GM19463 (cell line): ENCODE results near the gene C6orf47.

Source experiments
- ATAC-seq: cut with Tn5 transposase; IDR thresholded peaks from one replicate; pipeline ENCODE4 v1.9.1; 2021; ENCODE audit warnings: mild to moderate bottlenecking, moderate library complexity; ENCODE audit not compliant: unreplicated experiment

C6orf47 gene

DNA sequence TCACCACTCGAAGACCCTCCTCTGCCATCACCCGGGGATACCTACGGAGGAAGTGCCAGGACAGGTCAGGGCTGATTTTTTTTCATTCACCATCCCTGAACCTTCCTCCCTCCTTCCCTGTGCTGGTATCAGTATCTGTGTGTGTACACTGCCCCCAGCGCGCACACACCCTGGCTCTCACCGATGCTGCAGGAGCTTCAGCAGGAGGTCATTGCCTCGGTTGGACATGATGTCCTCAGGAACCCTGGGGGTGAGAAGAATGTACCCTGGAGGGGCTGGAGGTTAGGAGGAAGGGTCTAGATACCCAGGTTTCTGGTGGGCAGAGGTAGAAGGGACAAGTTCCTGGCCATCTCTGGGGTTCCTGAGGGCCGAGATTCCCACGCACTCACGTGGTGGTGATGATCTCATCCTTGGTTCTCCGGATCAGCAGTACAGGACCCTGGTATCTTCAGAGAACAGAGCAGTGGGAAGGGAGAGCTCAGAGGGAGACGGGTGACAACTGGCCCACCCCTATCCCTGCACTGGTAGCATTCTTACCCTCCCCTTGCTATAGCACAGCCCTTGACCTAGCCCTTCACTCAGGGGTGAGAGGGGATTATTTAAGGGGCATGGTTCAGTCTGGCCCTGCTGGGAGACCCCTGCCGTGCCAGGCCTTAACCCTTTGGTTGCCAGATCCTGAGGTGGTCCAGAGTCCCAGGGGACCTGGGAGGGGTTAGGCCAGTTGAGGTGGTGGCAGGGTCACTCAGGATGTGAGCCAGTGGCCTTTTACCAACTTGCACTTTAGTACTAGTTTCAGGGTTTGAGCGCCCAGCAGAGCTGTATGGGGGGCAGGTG is 27.5 kb upstream of the C6orf47 start:
- no peak for ATAC-seq

DNA sequence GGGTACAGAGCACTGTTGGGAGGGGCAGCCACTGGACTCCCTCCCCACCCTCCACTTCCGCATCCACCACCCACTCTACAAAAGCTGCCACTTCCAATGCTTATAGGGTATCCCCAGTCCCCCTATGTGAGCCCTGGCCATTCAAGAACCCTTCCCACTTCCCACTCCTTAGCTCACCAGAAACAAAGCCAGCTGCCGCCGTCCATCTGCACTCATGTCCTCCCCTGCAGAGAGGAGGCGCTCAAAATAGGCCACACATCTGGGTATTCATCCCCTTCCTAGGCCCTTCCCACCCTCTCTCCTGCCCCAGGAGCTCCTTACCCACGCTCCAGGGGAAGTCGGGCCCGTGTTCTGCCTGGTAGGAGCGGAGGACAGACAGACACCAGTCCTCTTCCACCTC is 26.7 kb upstream of the C6orf47 start:
- ATAC-seq, result no peak

DNA sequence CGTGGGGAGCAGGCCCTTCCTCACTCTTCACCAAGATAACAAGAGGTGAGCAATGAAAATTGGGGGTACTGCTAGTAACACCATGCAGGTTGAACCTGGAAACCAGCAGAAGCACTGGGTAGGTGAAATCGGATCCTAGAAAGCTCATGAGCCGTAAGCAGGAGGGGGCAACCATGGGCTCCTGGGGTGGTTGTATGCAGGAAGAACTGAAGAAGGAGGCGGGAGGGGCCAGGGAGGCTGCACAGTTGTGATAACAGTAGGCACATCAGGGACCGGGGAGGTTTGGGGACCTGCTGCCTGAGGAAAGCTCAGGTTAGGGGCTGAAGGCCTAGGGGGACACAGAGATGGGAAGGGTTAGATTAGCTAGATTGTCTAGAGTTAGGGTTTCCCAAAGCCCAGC is 25.9 kb upstream of the C6orf47 start:
- ATAC-seq, result no peak

DNA sequence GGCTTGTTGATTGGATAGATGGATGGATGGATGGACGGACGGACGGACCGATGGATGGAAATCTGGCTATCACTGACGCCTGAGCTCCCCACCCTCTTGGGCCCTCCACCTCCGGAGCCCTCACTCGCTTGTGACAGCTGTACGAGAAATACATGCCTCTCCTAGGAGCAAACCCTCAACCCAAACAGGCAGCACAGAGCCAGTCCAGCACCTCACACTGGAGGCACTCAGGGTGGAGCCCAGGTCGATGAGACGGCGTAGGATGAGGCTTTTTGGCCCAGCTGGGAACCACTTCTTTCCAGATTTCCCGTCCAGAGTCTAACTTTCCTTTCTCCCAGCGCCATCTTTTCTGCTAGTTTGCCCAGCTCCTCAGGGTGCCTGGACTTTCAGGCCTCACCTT is 23.0 kb upstream of the C6orf47 start:
- no peak for ATAC-seq

DNA sequence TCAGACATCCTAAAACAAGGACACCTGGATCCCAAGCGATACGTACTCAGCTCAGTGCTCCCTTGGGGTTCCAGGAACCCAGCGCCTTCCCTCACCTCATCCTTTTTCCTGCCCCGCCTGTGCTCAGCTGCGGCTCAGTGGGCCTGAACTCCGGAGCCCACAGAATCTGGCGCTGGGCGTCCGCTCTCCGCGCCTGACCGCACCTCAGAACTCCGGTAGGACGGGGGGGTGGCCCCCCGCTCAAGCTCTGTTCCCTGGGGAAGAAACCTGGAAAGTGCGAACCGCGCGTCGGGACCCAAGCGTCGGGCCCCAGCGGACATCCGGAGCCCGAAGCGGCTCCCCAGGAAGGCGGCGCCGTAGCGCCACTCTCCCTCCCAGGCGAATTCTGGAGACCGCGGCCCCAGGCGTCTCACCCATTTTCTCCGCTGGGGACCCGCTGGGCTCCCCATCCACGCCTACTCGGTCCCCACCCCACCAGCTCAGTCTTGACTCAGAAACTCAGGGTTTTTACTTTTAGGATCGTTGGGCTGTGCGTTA is 20.6 kb upstream of the C6orf47 start:
- no peak for ATAC-seq

DNA sequence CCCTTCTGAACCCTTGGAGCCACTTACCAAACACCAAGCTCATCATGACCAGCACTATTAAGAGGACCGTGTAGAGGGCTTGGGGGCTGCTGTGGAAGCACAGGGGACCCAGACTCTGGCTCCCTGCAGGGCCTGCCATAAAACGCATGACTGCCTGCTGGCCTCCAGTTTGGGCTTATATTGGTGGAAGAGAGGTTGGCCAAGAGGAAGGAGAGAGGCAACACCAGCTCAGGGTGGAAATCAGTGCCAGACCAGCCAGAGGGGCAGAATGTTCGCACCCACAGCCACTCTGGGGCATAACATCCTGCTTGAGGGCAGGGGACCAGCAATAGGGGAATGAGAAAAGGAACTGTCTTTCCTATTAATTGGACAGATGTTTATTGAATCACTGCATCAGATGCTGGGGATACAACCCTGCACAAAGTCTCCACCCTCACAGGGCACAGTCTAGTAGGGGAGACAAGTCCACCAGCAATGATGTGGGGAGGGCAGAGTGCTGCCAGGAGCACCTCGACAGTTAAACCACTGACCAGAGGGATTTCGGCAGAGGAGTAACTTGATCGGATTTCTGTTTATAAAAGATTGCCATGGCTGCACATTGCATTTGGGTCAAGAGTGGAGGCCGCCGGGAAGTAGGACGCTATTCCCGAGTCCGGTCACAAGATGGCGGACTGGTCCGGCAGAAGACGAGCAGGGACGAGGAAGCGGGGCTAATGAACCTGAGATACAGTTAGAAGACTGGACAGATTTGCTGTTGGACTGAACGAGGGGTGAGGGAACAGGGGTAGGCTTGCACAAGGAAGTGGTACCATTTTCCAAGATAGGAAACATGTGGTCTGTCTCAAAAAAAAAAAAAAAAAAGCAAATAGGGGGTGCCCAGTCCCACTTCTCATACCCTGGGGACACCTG is 19.9 kb upstream of the C6orf47 start, which contains the start of gene LY6G5C:
TSS of gene LY6G5C (minus strand) at position 842 of the 909 bp plus-strand sequence. CDS start at position 148, 694 bp downstream.
- no peak for ATAC-seq

DNA sequence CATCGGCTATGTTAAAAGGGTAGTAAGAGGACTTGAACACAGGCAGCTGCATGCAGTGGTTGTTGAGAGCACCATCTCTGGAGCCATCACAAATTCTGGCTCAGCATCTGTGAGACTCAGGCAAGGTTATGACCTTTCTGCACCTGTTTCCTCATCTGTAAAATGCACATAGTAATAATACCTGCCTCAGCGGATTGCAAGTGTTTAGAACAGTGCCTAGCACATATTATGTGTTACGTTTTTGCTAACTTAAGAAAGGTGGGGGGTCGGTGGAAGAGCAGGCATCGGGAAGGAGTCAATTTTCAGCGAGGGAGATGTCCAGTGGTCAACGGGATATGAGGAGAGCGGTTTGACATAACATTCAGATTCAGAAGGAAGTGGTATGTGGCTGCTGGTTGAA is 17.4 kb upstream of the C6orf47 start:
- ATAC-seq, result no peak

DNA sequence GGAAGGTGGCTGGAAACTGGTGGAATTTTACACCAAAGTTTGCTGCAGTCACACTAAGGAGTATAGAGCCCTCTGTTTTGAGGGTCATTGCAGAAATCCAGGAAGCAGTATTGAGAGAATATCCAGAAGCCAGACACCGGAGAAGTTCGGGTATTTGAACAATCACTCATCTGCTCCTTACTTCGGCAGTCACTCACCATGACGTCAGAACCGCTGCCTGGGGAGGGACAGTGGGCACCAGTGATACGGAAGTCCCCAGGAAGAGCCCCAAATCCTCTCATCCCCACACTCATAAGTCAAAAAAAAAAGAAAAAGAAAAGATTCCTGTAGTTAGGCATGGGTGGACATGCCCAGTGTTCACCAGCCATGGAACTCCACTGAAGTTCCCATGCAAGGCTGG is 16.3 kb upstream of the C6orf47 start:
- ATAC-seq, result no peak

DNA sequence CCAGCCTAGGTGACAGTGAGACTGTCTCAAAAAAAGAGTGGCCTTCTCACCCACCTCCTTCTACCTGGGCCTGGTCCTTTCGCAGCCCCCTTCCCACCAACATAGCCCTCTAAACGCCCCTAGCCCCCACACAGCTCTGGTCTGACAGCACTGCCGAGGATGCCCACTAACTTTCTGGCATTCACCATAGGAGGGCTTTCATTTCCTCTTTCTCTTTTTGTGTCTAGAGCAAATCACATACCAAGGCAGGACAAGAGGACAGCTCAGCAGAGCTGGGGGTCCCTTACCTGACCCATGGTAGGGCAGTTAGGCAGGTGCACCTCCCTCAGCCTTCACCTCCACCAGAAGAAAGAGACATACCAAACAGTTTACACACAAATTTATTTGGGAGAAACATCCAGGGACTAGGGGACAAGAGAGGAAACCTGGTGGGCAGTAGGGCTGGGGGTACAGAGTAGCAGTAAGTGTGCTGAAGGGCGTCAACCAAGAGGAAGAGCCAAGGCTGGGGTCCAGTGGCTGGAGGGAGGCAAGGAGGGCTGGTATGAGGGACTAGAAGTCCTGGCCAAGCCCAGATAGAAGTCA is 15.8 kb upstream of the C6orf47 start:
- no peak for ATAC-seq

DNA sequence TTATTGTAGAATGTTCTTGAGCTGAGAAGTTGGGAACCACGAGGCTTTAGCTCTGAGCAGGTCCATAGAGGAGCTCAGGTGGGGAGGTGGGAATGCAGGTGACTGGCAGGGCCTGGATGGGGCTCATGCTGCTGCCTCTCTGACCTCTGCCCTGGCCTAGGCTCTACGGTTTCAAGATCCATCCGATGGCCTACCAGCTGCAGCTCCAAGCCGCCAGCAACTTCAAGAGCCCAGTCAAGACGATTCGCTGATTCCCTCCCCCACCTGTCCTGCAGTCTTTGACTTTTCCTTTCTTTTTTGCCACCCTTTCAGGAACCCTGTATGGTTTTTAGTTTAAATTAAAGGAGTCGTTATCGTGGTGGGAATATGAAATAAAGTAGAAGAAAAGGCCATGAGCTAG is 9.1 kb upstream of the C6orf47 start, which contains the start of gene LY6G5B:
TSS of gene LY6G5B (plus strand) at position 301 of the 400 bp plus-strand sequence. CDS start 975 bp downstream, outside the sequence.
- no peak for ATAC-seq

DNA sequence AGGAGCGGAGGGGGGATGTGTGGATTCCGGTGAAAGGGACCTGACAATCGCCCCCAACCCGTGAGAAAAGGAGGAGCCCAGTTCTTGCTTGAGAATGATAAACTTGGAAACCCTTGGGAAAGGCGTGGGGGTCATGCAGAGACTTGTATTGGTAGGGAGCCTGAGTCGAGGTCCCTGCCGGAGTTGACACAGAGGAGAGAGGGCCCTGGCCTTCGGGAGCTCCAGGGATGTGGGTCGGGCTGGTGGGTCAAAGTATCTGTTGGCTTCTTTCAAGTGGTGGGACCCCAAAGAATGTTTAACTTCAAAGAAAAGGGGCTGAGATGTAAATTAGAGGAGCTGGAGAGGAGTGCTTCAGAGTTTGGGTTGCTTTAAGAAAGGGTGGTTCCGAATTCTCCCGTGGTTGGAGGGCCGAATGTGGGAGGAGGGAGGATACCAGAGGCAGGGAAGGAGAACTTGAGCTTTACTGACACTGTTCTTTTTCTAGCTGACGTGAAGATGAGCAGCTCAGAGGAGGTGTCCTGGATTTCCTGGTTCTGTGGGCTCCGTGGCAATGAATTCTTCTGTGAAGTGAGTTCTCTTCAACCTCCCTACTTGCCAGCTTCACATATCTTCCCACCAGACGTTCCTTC is 5.9 kb upstream of the C6orf47 start:
- no peak for ATAC-seq

DNA sequence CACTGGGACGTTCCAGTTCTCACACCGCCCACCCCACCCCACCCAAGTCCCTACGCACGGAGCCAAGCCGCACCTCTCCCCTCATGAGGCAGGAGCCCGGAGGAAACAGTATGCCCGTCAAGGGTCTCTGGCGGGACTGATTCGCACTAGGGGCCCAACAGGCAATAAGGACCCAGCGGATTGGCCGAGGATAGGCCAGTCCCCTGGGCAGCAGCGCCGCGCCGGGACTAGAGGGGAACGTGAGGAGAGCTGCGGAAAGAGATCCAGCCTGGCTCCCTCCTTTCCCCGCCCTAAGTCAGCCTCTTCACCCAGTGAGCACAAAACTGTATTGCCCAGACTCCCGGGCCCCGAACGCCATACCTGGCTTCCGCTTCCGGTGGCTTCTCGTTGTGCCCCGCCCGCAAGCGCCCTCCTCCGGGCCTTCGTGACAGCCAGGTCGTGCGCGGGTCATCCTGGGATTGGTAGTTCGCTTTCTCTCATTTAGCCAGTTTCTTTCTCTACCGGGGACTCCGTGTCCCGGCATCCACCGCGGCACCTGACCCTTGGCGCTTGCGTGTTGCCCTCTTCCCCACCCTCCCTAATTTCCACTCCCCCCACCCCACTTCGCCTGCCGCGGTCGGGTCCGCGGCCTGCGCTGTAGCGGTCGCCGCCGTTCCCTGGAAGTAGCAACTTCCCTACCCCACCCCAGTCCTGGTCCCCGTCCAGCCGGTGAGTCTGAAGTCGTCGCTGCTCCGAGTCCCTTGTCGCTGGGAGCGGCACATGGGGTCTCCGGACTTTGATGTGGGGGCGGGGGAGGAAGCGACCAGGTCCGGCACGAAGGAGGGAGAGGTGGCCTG is 5.1 kb upstream of the C6orf47 start, which contains the start of gene CSNK2B:
TSS of gene CSNK2B (plus strand) at position 580 of the 836 bp plus-strand sequence. CDS start 752 bp downstream, outside the sequence.
- peak; percentile 79 for ATAC-seq

DNA sequence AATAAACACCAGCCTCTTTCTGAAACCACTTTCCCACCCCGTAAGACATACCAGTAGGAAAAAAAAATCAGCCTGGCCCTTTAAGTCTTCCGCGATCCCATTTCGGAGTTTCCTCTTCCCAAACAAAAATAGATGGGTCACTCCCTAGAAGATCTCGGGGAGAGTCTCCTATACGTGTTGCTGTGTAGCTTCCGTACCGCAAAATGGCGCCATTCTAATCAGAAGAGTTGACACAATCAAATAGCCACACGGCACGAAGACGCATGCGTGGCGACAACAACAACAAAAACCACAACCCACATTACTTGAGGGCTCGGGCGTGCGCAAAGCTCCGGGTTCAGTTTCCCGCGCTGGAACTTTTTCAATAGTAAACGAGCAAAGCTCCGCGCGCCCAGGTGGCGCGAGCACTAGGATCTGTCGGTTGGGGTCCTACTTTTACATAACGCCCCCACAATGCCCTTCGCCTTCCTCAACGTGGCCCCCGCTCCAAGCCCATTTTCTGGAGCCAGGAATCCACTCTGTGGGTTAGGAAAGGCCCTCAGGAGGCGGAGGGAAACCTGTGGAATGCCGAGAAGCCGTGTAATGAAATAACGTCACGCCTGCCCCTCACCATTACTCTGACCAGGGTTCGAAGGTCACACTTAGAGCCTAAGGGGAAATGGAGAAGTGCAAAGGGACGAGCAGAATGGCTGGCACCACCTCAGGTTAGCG is 4.4 kb upstream of the C6orf47 start, which contains the start of gene GPANK1:
TSS of gene GPANK1 (minus strand) at position 208 of the 711 bp plus-strand sequence. CDS start 519 bp downstream, outside the sequence.
- ATAC-seq, result no peak

DNA sequence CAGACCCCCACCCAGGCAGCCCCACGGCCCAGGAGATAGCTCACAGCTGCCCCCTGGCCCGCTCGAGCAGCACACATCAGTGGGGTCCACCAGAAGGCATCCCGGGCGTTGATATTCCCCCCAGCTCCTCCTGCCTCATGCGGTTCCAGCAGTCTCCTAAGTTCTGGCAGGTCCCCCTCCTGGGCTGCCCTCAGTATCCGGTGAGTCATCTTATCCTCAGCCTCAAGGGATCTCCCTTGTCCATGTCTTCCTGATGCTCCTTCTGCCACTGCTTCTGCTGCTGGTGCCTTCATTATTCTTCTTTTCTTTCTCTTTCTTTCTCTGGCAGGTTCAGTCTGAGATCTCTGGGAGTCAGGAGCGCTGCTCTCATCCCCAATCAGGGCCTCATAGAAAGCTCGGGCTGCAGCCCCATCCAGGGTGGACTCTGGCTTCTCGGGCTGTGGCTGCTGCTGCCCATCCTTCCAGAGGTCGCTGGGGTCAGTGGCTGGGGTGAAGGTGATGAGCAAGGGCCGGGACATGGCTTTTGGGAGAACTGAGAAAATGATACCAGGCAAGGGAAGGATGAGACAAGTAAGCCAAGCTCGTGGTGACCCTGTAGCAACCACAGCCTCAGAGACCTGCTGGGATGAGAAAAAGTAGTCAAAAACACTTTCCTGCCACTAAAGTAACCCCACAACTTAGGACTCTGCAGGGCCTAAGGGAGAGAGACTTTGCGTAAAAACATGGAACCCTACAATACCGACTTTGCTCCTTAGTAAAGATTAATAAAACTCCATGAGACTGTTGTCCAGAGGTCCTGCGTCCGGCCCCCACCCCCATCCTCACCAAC is 3.6 kb upstream of the C6orf47 start:
- ATAC-seq, result no peak

DNA sequence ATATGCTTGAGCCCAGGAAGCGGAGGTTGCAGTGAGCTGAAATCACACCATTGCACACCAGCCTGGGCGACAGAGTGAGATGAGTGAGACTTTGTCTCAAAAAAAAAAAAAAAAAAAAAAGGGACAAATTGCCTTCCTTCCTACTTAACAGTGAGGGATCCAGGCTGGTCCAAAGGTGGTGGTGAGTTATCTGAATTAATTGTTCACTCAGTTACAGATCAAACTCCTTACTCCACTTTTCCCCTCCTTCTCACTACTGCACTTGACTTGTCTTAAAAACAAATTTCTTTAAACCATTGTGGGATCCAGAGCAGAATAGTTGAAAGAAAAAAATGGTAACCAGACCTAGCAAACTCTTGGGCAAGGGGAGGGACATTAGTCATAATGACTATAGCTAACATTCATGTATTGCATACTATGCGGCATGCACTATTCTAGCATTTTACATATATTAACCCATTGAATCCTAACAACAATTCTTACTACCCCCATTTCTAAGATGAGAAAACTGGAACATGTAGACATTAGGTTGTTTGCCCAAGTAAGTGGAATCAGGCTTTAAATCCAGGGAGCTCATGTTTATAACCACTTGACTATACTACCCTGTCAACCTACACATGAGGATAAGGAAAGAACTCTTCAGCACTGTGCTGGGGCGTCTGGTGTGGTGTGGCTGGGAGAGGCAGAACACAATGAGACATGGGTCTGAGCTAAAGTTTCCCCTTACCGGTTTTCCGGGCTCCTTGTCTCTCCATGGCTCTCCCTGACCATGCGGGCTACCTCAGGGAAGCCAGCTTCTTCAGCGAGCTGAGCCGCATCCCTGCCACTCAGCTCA is 2.8 kb upstream of the C6orf47 start:
- no peak for ATAC-seq

DNA sequence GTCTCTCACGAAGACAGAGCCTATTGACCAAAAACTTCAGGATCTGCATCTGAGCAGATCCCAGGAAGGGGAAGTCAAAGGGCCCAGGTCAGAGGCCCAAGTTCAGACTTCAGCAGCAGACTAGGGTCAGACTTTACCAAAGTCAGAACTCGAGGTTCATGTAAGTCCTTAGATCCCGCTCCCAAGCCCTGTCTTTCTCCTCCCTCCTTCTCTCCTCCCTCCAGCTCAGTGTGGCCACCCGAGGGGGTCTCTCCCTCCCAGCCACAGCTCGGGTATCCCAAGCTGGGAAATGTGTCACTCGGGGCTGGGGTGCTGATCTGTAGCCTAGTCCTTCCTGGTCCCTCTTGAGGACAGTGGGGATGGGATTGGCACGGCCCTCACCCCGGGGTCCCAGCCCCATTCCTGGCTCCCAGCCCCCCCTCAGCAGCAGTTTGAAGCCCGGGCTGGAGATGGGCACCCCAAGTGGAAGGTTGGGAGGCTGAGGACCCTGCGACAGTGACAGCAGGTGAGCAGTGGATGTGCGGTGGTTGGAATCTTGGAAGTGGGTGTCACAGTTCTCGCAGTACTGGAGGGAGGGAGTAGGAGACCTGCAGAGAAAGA is 1.6 kb upstream of the C6orf47 start:
- ATAC-seq, result no peak
